Adrenal gland (tissue), 12 donors: ENCODE data around the gene CEACAM5. TPM values are rescaled to one million over a fixed set of nuclear protein-coding genes. Genes with fewer than 3 reads are reported as not detected.

Experiments used
- DNase-seq, 7 donors: peaks; one replicate each; pipeline ENCODE4 v3.0.0-alpha.2; 2019 to 2020
- H3K27ac ChIP-seq, 5 donors: fragments of 200-600 bp; sonication (generic) in 4 of 5; 1 replicate in 3 of 5; 2 replicates in 2 of 5; pipeline versions ENCODE4 v1.5.1 to v1.8.0; 2016 to 2020; ENCODE audit warnings: mild to moderate bottlenecking in 1 of 5
- H3K27me3 ChIP-seq: fragments of 200-600 bp; 2 replicates; pipeline ENCODE4 v1.8.0; 2021
- H3K36me3 ChIP-seq, 2 donors: fragments of 200-600 bp; replicated peaks in 1 of 2; 1 replicate in 1 of 2; 2 replicates in 1 of 2; pipeline versions ENCODE4 v1.5.1 to v1.8.0; 2018 to 2022
- H3K4me1 ChIP-seq, 2 donors: fragments of 200-600 bp; replicated peaks in 1 of 2; 1 replicate in 1 of 2; 2 replicates in 1 of 2; pipeline versions ENCODE4 v1.5.1 to v1.8.0; 2018 to 2021
- H3K4me3 ChIP-seq, 4 donors: fragments of 200-600 bp; sonication (generic) in 3 of 4; one replicate each; pipeline ENCODE4 v1.5.1; 2016 to 2018
- H3K9me3 ChIP-seq, 3 donors: fragments of 200-600 bp; sonication (generic) in 1 of 3; replicated peaks in 1 of 3; 1 replicate in 2 of 3; 2 replicates in 1 of 3; pipeline versions ENCODE4 v1.5.1 to v1.8.0; 2016 to 2021
- CTCF ChIP-seq, 6 experiments: fragments of 450-650 bp in 4 of 6; fragments of 200-600 bp in 2 of 6; sonication (generic) in 1 of 6; IDR thresholded peaks; 1 replicate in 5 of 6; 2 replicates in 1 of 6; pipeline versions ENCODE4 v1.5.1 to v1.8.0; 2016 to 2021; ENCODE audit warnings: antibody characterized with exemption in 6 of 6, mild to moderate bottlenecking in 2 of 6, moderate library complexity in 1 of 6
- POLR2A ChIP-seq, 2 donors: fragments of 450-650 bp; IDR thresholded peaks; one replicate each; pipeline ENCODE4 v1.6.1; 2017; ENCODE audit warnings: antibody characterized with exemption in 2 of 2, mild to moderate bottlenecking in 2 of 2, moderate library complexity in 1 of 2
- WGBS, 4 donors: extraction: QIAGEN DNeasy Blood & Tissue Kit in 2 of 4; methylation state at CpG; one replicate each; pipeline versions ENCODE4 v1.1.5 to v1.1.7; 2013 to 2017; 5-methylcytosine and 5-hydroxymethylcytosine counted together
- intact Hi-C, 2 donors: fragments of 100-400 bp; cut with DNase I; formaldehyde crosslinking; loops; one replicate each; pipeline versions ENCODE4 v1.14.1 to v1.15.0; 2022 to 2023
- polyA plus RNA-seq, 3 donors: library from polyadenylated mRNA; stranded (reverse); fragments of 200-250 nt in 2 of 3; fragments of 350-450 nt in 1 of 3; fragmentation: Illumina TruSeq in 1 of 3; extraction: RNeasy Lipid Tissue Mini Kit (QIAGEN cat#74804) in 1 of 3; gene quantifications; one replicate each; pipeline ENCODE4 v1.2.3, GENCODE V29; 2013 to 2014
- total RNA-seq, 9 donors: library from RNA; depleted of rRNA in 4 of 9; stranded (reverse); fragments of >200 nt in 4 of 9; fragments of 120-200 nt in 1 of 9; fragmentation: NEBNext Ultra II Directional in 1 of 9; extraction: Animal tissue kit (Norgen Biotek cat#: 25700) in 1 of 9; gene quantifications; one replicate each; pipeline versions ENCODE4 v1.1.0 to v1.2.4, GENCODE V29; 2013 to 2023
- donor health status: healthy with polysubstance abuse.
- donor health status: Bipolar disorder and iron deficiency.
- donor health status: DM: yes; HTN: yes; CAD: no.
- donor health status: DM: no; HTN: no; CAD: no.
- donor health status: DM: no; HTN: no; CAD: no.
- donor health status: DM: yes; HTN: yes; CAD: no.

CEACAM5 gene
- total and polyA plus RNA-seq, 12 donors: 0.06 to 0.72 (median 0.34) TPM; not detected in 6

DNA sequence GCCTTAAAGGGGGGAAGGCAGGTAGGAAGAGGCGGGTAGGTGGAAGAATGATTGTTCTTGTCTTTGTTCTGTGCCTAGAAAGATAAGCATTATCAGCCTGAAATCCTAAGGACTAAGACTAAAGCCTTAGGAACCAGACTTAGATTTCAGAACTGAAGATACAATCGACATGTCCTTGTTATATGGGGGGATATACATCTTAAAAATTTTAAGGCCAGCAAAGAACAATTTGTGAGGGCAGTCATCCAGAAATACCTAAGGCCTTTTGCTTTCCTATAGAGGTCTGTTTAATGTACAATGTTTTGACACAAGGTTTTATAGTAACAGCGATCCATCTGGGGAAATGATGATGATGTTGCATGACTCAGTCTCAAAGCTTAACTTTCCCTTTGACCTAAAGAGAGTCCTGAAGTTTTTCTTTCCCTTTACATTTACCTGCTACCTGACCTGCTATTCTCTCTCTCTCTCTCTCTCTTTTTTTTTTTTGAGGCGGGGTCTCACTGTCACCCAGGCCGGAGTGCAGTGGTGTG lies 26.7 kb downstream of the CEACAM5 start:
- no peak overlapping the region for H3K4me3 ChIP-seq
- no peaks in the 10 kb centered on the region for H3K36me3 ChIP-seq
- no peaks in the 10 kb centered on the region for H3K9me3 ChIP-seq
- 74 to 76% (median 75%) methylated on average over 5 of the region's 5 CpGs for WGBS, 4 donors
- H3K4me1 ChIP-seq: no peaks in the 10 kb centered on the region
- no peak overlapping the region for H3K27ac ChIP-seq
- no peak for DNase-seq
- intact Hi-C loops: no loop called here
- TF ChIP-seq CTCF (IDR thresholded peaks at IDR 0.05) (no peak), POLR2A (IDR thresholded peaks at IDR 0.05) (no peak)
- peaks cover 11% of the 10 kb centered on the region for H3K27me3 ChIP-seq

DNA sequence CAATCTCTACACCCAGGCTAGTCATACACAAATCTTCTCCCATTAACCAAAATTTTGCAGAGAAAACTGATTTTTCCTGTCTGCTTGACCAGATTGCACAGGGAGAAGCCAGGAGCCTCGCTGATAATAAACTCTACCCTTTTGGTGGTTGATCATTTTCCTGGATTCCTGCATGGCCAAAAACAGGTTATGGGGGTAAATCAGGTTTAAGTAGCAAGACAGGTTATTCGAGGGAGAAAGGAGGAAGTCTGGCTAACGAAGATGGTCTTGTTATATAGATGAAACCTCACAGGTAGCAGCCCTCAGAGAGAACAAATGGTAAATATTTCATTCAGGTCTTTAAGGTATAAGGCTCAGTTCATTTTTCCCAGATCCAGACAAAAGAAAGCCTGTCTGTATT lies 30.9 kb downstream of the CEACAM5 start:
- peaks cover 8% of the 10 kb centered on the region for H3K27me3 ChIP-seq
- TF ChIP-seq POLR2A (IDR thresholded peaks at IDR 0.05) (no peak), CTCF (IDR thresholded peaks at IDR 0.05) (no peak)
- DNase-seq: no peak
- no peak overlapping the region for H3K27ac ChIP-seq
- 47 to 58% (median 53%) methylated on average over 3 of the region's 3 CpGs for WGBS, 4 donors
- intact Hi-C loops: no loop called here
- H3K36me3 ChIP-seq: no peaks in the 10 kb centered on the region
- no peak overlapping the region for H3K4me3 ChIP-seq
- no peaks in the 10 kb centered on the region for H3K9me3 ChIP-seq
- H3K4me1 ChIP-seq: no peaks in the 10 kb centered on the region

DNA sequence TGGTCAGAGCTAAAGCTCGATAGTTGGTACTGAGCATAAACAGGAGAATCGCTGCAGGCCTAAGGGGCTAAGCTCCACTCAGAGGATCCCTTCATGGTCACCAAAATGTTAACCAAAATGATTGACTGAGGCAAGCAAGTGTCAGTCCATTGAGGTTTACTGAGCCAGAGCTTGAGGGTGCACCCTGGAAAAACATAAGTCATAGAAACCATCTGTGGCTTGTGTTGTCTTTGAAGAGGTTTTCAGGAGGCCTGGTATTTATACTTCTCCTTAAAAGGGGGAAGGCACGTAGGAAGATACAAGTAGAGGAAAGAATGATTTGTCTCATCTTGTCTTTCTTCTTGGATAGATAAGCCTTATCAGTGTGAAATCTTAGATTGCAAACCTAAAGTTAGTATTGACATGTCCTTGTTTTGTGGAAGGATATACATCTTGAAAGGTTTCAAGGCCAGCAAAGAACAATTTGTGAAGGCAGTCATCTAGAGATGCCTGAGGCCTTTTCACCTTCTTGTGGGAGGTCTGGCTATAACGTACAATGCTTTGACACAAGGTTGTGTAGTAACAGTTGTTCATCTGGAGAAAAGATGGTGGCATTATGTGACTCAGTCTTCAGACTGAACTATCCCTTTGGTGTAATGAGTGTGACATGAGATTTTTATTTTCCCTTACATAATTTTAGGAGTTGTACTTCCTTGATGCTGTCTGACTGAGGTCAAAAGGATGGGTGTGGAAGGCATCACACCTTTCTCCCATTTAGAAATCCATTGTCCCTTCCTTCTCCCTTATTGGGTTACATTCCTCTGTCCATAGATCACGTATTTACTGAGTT lies 32.2 kb downstream of the CEACAM5 start:
- intact Hi-C loops: no loop called here
- no peaks in the 10 kb centered on the region for H3K4me1 ChIP-seq
- H3K27me3 ChIP-seq: peaks cover 4% of the 10 kb centered on the region
- H3K36me3 ChIP-seq: no peaks in the 10 kb centered on the region
- no peak overlapping the region for H3K4me3 ChIP-seq
- H3K9me3 ChIP-seq: no peaks in the 10 kb centered on the region
- no peak overlapping the region for H3K27ac ChIP-seq
- 56 to 69% (median 61%) methylated on average over 5 of the region's 5 CpGs for WGBS, 4 donors
- DNase-seq: no peak
- TF ChIP-seq POLR2A (IDR thresholded peaks at IDR 0.05) (no peak), CTCF (IDR thresholded peaks at IDR 0.05) (no peak)

DNA sequence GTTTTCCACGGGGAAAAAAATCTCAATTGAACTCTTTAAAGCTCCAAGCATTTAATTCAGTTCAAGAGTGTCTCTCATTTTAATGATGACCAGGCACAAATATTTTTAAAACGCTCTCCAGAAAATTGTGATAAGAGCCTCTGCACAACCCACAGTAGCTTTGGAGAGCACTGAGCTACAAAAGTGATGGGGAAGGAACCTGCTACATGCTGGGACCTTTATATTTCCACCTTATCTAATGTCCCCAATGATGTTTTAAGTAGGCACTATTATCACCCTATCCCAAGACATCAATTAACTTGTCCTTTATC lies 32.8 kb downstream of the CEACAM5 start:
- H3K9me3 ChIP-seq: no peaks in the 10 kb centered on the region
- no peak for DNase-seq
- H3K27ac ChIP-seq: no peak overlapping the region
- H3K4me1 ChIP-seq: no peaks in the 10 kb centered on the region
- no peak for TF ChIP-seq POLR2A (IDR thresholded peaks at IDR 0.05)
- TF ChIP-seq CTCF (IDR thresholded peaks at IDR 0.05): no peak
- no peak overlapping the region for H3K4me3 ChIP-seq
- H3K27me3 ChIP-seq: peaks cover 4% of the 10 kb centered on the region
- intact Hi-C loops: no loop called here
- WGBS, 4 donors: 76 to 85% (median 78%) methylated on average over 2 of the region's 2 CpGs
- H3K36me3 ChIP-seq: no peaks in the 10 kb centered on the region
